NCI-H526 treated with DMSO at 0.1 percent for 48 hours (cell line): Measurements from ENCODE around the gene AHCYL1.
A peak's percentile ranks its signal among the peaks of the same experiment; 100 is the strongest.
"Not testable (repeated sequence)": the region's sequence is repeated elsewhere in the genome, so short reads cannot be mapped to it uniquely, and the experiment has no call there.

Experiments
- DNase-seq: peaks from one replicate; lab custom pipeline; 2025; lab: John Stamatoyannopoulos, UW

The AHCYL1 gene

DNA sequence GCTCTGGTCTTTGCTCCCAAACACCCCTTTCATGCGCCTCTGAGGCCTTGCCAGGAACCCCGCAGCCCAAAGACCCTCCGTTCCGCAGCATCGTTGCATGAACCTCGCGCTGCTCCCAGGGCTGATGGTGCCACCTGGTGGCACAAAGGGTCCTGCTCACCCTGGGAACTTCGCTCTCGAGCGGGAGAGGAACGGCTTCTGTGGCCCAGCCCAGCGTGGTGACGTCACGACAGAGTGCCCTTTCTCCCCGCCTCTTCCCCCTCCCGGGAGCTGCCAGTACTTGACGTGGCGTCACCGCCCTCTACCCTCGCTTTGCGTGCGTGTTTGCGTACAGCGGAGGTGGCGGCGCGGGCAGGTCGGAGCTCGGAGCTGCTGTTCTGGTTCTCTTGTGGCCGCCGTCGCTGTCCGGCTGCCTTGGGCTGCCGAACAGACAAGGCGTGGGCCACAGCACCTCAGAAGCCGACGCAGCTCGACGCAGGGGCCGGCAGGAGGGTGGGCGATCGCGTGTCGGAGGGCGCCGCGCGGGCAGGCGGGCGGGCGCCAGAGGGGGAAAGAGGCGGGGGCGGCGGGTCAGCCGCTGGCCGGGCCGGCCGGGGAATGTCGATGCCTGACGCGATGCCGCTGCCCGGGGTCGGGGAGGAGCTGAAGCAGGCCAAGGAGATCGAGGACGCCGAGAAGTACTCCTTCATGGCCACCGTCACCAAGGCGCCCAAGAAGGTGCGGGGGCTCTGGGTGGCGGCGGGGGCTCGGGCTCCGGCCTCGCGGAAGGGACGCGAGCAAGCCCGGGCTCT lies at the start of gene AHCYL1:
AHCYL1 (plus strand) TSS at position 310 of the 791 bp plus-strand sequence; CDS start at position 598, 288 bp downstream.
- DNase-seq = peak; percentile 99

- no peak for DNase-seq
Observed at GRCh38 chr1:109935451-109935900, 49.1 kb upstream of the AHCYL1 start.

DNA sequence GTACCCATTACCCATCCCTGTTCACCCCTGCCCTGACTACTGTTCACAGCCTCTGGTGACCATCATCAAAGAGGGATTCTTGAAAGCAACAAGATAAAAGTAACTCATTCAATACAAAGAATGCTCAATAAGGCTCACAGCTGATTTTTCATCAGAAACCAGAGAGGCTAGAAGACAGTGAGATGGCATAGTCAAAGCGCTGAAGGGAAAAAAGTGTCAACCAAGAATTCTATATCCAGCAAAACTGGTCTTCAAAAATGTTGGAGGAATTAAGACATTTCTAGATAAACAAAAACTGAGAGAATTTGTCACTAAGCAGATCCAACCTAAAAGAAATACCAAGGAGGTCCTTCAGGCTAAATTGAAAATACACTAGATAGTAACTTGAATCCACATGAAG lies 46.8 kb upstream of the AHCYL1 start:
- no peak for DNase-seq

DNA sequence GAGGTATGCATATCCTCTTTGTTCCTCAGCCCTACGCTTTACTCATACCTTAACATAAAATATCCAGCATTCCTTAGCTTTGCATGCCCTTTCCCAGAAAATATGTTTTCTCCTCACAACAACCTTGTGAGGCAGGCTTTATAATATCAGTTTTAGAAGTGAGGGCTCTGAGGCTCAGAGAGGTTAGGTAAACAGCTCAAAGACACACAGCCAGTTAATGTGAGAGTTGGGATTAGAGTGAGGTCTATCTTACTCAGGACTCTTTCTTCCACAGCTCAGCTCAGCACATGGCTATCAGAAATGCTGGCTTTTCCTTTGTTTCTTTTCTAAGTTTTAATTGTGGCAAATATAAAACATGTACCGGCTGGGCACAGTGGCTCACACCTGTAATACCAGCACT lies 46.0 kb upstream of the AHCYL1 start:
- DNase-seq = no peak

GRCh38 chr1:109942434-109942833 lies 42.1 kb upstream of the AHCYL1 start:
- DNase-seq = no peak

DNA sequence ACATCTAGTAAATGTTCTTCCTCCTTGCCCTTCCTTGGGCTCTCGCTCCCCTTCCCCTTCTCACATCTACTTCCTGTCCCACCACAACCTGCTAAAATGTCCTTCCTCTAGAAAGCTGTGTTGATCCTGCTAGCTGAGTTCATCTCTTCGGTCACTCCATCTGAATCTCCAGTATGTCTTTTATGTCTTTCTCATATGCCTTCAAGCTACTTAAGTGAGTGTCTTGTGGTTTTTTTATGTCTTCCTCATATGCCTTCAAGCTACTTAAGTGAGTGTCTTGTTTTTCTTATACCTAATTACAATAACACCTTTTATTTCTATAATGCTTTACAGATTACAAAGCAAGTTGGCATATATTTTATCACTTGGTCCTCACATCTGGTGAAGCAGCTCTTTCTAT lies 40.0 kb upstream of the AHCYL1 start:
- DNase-seq = no peak

GRCh38 chr1:109946511-109946910 lies 38.1 kb upstream of the AHCYL1 start:
- no peak for DNase-seq

- no peak for DNase-seq
Observed at GRCh38 chr1:109947582-109948284, 36.8 kb upstream of the AHCYL1 start.

DNA sequence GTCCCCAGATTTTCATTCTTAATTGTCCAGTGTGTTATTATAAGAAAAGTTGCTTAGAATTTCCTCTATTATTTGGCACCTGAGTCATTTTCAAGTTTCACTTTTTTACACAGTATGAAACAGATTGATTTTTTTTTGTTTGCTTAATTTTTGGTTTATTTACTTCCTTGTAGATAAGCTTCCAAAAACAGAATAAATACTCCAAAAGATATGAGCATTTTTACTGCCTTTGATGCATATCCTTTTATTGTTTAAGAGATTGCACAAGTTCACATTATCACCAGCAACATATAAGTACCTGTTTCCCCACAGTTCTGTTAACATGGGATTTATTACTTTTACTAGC lies 36.3 kb upstream of the AHCYL1 start:
- DNase-seq = no peak

GRCh38 chr1:109950038-109950437 lies 34.5 kb upstream of the AHCYL1 start:
- no peak for DNase-seq

GRCh38 chr1:109950509-109950908 lies 34.1 kb upstream of the AHCYL1 start:
- DNase-seq = no peak

DNA sequence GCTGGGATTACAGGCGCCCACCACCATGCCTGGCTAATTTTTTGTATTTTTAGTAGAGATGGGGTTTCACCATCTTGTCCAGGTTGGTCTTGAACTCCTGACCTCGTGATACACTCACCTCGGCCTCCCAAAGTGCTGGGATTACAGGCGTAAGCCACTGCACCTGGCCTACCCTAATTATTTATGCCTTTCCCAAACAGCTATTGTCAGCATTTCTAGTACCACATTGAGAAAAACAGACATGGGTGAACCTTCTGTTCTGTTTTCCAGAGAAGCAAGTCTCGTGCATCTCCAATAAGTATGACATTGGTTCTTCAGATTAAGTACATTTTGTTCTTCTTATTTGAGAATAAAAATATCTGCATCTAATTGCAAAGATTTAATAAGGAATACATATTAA lies 33.1 kb upstream of the AHCYL1 start:
- DNase-seq = not testable (repeated sequence)

- DNase-seq = no peak
Observed at GRCh38 chr1:109954041-109954512, 30.5 kb upstream of the AHCYL1 start.

DNA sequence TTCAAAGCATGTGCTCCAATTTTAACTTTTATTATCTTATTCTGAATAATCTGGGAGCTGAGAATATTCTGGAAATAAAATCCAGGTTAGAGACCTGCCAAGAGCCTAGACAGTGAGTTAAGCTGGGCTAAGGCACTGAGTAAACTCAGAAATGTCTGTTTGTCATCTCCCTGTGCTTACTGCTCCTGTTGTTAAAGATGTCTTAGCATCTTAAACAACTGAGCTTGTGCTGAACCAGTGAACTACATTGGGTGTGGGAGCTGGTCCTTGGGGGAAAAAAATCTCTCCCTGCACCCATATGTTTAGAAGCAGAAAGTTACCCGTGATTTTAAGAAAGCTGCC lies 25.0 kb upstream of the AHCYL1 start:
- DNase-seq = no peak

GRCh38 chr1:109959974-109960744 lies 24.4 kb upstream of the AHCYL1 start:
- DNase-seq = peak; percentile 98

DNA sequence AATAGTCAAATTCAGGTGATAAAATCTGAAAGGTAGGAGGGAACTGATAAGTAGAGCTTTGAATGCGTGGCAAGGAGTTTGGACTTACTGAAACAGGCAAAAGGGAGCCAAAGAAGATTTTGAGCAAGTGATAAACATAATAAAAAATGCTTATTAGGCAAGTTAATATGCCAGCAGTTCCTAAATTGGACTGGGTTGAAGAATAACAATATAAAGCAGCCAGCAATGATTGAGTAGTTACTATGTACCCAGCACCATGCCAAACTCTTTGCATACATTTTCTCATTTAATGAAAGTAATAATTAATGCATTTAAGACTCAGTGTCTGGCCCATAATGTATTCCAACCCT lies 23.8 kb upstream of the AHCYL1 start:
- DNase-seq = no peak

GRCh38 chr1:109963864-109964263 lies 20.7 kb upstream of the AHCYL1 start:
- no peak for DNase-seq

DNA sequence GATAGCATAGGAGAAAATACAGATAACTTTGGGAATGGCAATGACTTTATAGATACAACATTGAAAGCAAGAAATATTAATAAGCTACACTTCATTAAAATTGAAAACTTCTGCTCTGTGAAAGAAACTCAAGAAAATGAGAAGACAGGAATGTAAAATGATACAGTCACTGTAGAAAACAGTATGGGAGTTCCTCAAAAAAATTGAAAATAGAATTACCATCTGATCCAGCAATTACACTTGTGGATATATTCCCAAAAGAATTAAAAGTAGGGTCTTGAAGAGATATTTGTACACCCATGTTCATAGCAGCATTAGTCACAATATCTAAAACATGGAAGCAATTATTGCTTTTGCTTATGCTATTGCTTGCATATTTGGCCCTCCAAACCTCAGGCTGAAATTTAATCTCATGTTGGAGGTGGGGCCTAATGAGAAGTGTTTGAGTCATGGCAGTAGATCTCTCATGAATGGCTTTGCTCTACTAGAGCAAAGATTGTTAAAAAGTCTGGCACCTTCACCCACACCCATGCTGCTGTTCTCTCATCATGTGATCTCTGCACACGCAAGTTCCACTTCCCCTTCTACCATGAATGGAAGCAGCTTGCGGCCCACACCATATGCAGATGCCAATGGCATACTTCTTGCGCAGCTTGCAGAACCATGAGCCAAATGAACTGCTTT lies 15.3 kb upstream of the AHCYL1 start:
- no peak for DNase-seq

DNA sequence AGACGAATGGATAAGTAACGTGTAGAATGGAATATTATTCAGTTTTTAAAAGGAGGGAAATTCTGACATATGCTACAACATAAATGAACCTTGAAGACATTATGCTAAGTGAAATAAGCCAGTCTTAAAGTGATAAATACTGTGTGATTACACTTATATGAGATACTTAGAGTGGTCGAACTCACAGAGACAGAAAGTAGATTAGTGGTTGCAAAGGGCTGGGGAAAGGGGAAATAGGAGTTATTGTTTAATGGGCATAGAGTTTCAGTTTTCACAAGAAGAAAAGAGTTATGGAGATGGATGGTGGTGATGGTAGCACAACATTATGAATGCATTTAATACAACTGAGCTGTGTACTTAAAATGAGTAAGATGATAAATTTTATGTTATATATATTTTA lies 14.7 kb upstream of the AHCYL1 start:
- no peak for DNase-seq

DNA sequence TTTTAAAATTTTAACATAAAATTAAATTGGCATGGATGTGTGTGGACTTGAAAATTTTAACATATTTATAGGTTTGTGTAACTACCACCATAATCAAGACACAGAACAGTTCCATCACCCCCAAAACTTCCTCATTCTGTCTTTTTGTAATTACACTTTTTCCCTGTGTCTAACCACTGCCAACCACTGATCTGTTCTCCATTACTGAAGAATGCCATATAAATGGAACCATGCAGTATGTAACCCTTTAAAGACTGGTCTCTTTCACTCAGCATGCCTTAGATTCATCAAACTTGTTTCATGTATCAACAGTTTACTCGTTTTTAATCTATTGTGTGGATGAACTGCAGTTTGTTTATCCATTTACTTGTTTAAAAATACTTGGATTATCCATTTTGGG lies 13.0 kb upstream of the AHCYL1 start:
- DNase-seq = no peak

GRCh38 chr1:109974191-109974590 lies 10.4 kb upstream of the AHCYL1 start:
- DNase-seq = no peak

GRCh38 chr1:109975718-109976117 lies 8.8 kb upstream of the AHCYL1 start:
- DNase-seq = no peak
